Vagina (tissue), 2 donors: ENCODE measurements around the gene RHOBTB3.

Experiments used
- POLR2AphosphoS5 ChIP-seq, 2 donors: sonication (generic); formaldehyde crosslinking; IDR thresholded peaks; one replicate each; pipeline ENCODE4 v1.9.0; 2017; ENCODE audit warnings: antibody characterized with exemption in 2 of 2, mild to moderate bottlenecking in 2 of 2, low read depth in 1 of 2; ENCODE audit not compliant: insufficient read depth in 1 of 2
- TF ChIP-seq, protein P1 (sequence below), 3 experiments: fragments of 450-650 bp in 2 of 3; fragments of 200-600 bp in 1 of 3; sonication (generic) in 1 of 3; IDR thresholded peaks; one replicate each; pipeline ENCODE4 v1.5.1; 2017 to 2019; ENCODE audit warnings: antibody characterized with exemption in 3 of 3, mild to moderate bottlenecking in 2 of 3, moderate library complexity in 2 of 3

DNA sequence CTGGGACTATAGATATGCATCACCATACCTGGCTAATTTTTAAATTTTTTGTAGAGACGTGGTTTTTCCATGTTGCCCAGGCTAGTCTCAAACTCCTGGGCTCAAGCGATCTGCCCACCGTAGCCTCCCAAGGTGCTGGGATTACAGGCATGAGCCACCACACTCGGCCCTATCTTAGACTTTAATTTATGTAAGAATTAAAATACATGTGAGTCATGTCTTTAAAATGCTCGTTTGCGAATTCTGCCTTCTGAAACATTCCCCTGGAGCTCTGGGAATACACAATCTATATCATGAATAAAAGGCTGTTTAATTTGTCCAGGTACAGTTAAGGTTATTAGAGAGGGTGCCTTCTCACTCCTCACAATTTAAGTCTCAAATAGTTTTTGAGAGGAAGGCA is 32.8 kb downstream of the RHOBTB3 start:
- TF ChIP-seq, protein P1, sequence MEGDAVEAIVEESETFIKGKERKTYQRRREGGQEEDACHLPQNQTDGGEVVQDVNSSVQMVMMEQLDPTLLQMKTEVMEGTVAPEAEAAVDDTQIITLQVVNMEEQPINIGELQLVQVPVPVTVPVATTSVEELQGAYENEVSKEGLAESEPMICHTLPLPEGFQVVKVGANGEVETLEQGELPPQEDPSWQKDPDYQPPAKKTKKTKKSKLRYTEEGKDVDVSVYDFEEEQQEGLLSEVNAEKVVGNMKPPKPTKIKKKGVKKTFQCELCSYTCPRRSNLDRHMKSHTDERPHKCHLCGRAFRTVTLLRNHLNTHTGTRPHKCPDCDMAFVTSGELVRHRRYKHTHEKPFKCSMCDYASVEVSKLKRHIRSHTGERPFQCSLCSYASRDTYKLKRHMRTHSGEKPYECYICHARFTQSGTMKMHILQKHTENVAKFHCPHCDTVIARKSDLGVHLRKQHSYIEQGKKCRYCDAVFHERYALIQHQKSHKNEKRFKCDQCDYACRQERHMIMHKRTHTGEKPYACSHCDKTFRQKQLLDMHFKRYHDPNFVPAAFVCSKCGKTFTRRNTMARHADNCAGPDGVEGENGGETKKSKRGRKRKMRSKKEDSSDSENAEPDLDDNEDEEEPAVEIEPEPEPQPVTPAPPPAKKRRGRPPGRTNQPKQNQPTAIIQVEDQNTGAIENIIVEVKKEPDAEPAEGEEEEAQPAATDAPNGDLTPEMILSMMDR (IDR thresholded peaks at IDR 0.05): no peak
- TF ChIP-seq POLR2AphosphoS5 (IDR thresholded peaks at IDR 0.05; ENCODE audit: insufficient read depth in 1 of 2, low read depth in 1 of 2): no peak
